Spleen (tissue), 11 donors: ENCODE data around the gene MRPL52. TPM values are rescaled to one million over a fixed set of nuclear protein-coding genes. Genes with fewer than 3 reads are reported as not detected.

Experiments used
- DNase-seq: peaks from one replicate; pipeline ENCODE4 v3.0.0-alpha.2; 2020
- H3K27ac ChIP-seq, 8 donors: fragments of 200-600 bp; sonication (generic) in 7 of 8; 1 replicate in 4 of 8; 2 replicates in 4 of 8; pipeline versions ENCODE4 v1.5.0 to v1.8.0; 2016 to 2021; ENCODE audit warnings: inconsistent platforms in 4 of 8, mild to moderate bottlenecking in 4 of 8, moderate library complexity in 1 of 8
- H3K27me3 ChIP-seq, 7 donors: fragments of 200-600 bp; sonication (generic) in 6 of 7; replicated peaks in 1 of 7; 1 replicate in 4 of 7; 2 replicates in 3 of 7; pipeline versions ENCODE4 v1.5.0 to v1.8.0; 2016 to 2021; ENCODE audit warnings: inconsistent platforms in 3 of 7, mild to moderate bottlenecking in 1 of 7
- H3K36me3 ChIP-seq, 6 donors: fragments of 200-600 bp; sonication (generic) in 5 of 6; 1 replicate in 4 of 6; 2 replicates in 2 of 6; pipeline versions ENCODE4 v1.5.0 to v1.8.0; 2016 to 2021; ENCODE audit warnings: inconsistent platforms in 2 of 6
- H3K4me1 ChIP-seq, 6 donors: fragments of 200-600 bp; sonication (generic) in 5 of 6; 1 replicate in 3 of 6; 2 replicates in 3 of 6; pipeline versions ENCODE4 v1.5.0 to v1.8.0; 2016 to 2021; ENCODE audit warnings: inconsistent platforms in 3 of 6
- H3K4me3 ChIP-seq, 8 donors: fragments of 200-600 bp; sonication (generic) in 7 of 8; 1 replicate in 4 of 8; 2 replicates in 4 of 8; pipeline versions ENCODE4 v1.5.0 to v1.8.0; 2016 to 2021; ENCODE audit warnings: inconsistent platforms in 4 of 8, mild to moderate bottlenecking in 4 of 8, moderate library complexity in 2 of 8
- H3K9me3 ChIP-seq, 8 donors: fragments of 200-600 bp; sonication (generic) in 7 of 8; 1 replicate in 4 of 8; 2 replicates in 4 of 8; pipeline versions ENCODE4 v1.5.0 to v1.8.0; 2016 to 2021; ENCODE audit warnings: inconsistent platforms in 4 of 8
- POLR2A ChIP-seq, 3 donors: fragments of 450-650 bp; IDR thresholded peaks; one replicate each; pipeline ENCODE4 v1.5.1; 2017; ENCODE audit warnings: antibody characterized with exemption in 3 of 3, mild to moderate bottlenecking in 1 of 3
- POLR2AphosphoS5 ChIP-seq, 3 donors: sonication (generic); formaldehyde crosslinking; IDR thresholded peaks; one replicate each; pipeline ENCODE4 v1.5.1; 2017; ENCODE audit warnings: antibody characterized with exemption in 3 of 3
- WGBS, 5 donors: extraction: QIAGEN DNeasy Blood & Tissue Kit in 3 of 5; methylation state at CpG; one replicate each; pipeline versions ENCODE4 v1.1.5 to v1.1.7; 2013 to 2018; 5-methylcytosine and 5-hydroxymethylcytosine counted together
- intact Hi-C: fragments of 100-400 bp; cut with DNase I; formaldehyde crosslinking; loops from one replicate; pipeline ENCODE4 v1.15.0; 2023; ENCODE audit warnings: low total_unique reads
- polyA plus RNA-seq, 3 donors: library from polyadenylated mRNA; stranded (reverse); fragments of 200-250 nt; gene quantifications; one replicate each; pipeline ENCODE4 v1.2.1, GENCODE V29; 2013
- total RNA-seq, 7 donors: library from RNA; depleted of rRNA in 3 of 7; stranded (reverse); fragments of >200 nt in 3 of 7; fragmentation: NEBNext Ultra II Directional in 4 of 7; extraction: Animal tissue kit (Norgen Biotek cat#: 25700) in 4 of 7; gene quantifications; one replicate each; pipeline versions ENCODE4 v1.1.0 to v1.2.1, GENCODE V29; 2016 to 2021
- TF ChIP-seq, protein P1 (sequence below), 11 experiments: fragments of 200-600 bp in 7 of 11; fragments of 450-650 bp in 4 of 11; sonication (generic) in 4 of 11; IDR thresholded peaks in 8 of 11; conservative IDR thresholded peaks in 3 of 11; 1 replicate in 7 of 11; 2 replicates in 4 of 11; pipeline versions ENCODE4 v1.4.0 to v1.8.0; 2016 to 2021; ENCODE audit warnings: antibody characterized with exemption in 11 of 11, inconsistent platforms in 4 of 11, mild to moderate bottlenecking in 1 of 11
- donor health status: healthy with polysubstance abuse.
- donor health status: DM: no; HTN: no; CAD: no; lungs with moderate emphysema.
- donor health status: DM: no; HTN: no; CAD: no.
- donor health status: Bipolar disorder and iron deficiency.
- donor health status: healthy.
- donor health status: DM: no; HTN: no; CAD: no.
- donor health status: DM: yes; HTN: yes; CAD: no.

The MRPL52 gene
- total and polyA plus RNA-seq, 10 donors, result 55.2 to 138 (median 87.0) TPM

DNA sequence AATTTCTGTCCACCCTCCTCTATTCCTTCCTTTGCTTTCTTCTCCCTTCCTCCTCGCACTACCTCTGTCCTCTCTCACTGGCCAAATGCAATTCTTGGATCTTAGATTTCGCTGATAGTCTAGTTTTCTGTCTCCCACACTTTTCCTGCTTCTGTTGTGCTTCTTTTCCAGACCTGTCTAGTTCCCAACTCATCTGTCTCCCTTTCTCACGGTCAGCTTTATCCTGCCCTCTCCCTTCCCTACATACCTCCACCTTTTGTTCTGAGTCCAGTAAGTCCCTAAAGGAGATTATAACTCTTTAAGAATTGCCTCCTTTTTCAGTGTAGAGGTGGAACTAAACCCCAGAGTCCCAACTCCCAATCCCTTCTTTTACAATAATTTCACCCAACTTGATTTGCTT, 5.8 kb downstream of the MRPL52 start:
- peak overlapping the region in 2 of 8 donors; percentile 88 to 91 for H3K27ac ChIP-seq

DNA sequence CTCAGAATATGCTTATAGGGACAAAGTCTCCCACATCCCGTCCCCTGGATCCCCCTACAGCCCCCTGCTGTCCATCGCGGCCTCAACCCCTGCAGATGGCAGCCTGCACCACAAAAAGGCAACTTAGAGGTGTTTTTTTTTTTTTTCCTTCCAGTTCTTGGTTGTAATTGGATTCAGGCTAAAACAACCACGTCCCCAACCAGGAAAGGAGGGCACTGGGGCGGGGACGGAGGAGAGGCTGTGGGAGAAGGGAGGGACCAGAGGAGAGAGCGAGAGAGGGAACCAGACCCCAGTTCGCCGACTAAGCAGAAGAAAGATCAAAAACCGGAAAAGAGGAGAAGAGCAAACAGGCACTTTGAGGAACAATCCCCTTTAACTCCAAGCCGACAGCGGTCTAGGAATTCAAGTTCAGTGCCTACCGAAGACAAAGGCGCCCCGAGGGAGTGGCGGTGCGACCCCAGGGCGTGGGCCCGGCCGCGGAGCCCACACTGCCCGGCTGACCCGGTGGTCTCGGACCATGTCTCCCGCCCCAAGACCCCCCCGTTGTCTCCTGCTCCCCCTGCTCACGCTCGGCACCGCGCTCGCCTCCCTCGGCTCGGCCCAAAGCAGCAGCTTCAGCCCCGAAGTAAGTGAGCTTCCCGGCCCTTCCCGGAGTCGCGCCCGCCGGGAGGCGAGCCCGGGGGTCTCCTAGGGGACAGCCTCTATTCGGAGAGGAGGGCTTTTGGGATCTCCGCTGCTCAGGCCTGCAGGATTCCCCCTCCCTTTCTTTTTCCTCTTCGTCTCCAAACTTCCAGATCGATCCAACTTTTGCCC, 6.8 kb downstream of the MRPL52 start, which contains the start of gene MMP14:
Gene MMP14 (plus strand): TSS at position 285 of the 813 bp plus-strand sequence. CDS start 233 bp downstream, at position 518.
- H3K9me3 ChIP-seq, result no peaks in the 10 kb centered on the region
- H3K4me1 ChIP-seq, result peaks cover 0 to 80% (median 37%) of the 10 kb centered on the region in 6 donors
- peak within 1 kb of the TSS; percentile 72 to 92 (median 88) for H3K27ac ChIP-seq
- peaks cover 0 to 46% (median 21%) of the 10 kb centered on the region in 6 donors for H3K36me3 ChIP-seq
- TF ChIP-seq POLR2A (IDR thresholded peaks at IDR 0.05), result peak in 1 of 3 donors; percentile 32
- TF ChIP-seq POLR2AphosphoS5 (IDR thresholded peaks at IDR 0.05), result peak; percentile 73 to 76 (median 74)
- TF ChIP-seq, protein P1, sequence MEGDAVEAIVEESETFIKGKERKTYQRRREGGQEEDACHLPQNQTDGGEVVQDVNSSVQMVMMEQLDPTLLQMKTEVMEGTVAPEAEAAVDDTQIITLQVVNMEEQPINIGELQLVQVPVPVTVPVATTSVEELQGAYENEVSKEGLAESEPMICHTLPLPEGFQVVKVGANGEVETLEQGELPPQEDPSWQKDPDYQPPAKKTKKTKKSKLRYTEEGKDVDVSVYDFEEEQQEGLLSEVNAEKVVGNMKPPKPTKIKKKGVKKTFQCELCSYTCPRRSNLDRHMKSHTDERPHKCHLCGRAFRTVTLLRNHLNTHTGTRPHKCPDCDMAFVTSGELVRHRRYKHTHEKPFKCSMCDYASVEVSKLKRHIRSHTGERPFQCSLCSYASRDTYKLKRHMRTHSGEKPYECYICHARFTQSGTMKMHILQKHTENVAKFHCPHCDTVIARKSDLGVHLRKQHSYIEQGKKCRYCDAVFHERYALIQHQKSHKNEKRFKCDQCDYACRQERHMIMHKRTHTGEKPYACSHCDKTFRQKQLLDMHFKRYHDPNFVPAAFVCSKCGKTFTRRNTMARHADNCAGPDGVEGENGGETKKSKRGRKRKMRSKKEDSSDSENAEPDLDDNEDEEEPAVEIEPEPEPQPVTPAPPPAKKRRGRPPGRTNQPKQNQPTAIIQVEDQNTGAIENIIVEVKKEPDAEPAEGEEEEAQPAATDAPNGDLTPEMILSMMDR (IDR thresholded peaks at IDR 0.05 in 8 of 11, conservative IDR thresholded peaks at IDR 0.05 in 3 of 11), result peak in 9 of 11 experiments; percentile 3 to 45 (median 28)
- H3K27me3 ChIP-seq, result peaks cover 0 to 25% (median 0%) of the 10 kb centered on the region in 7 donors
- DNase-seq, result peak; percentile 79
- H3K4me3 ChIP-seq, result peak within 1 kb of the TSS; percentile 46 to 79 (median 58)
- intact Hi-C loops, result no loop called here
- 9 to 18% (median 11%) methylated on average over 39 to 46 of the region's 46 CpGs for WGBS, 5 donors

More for the DNA sequence above, 5.8 kb downstream of the MRPL52 start:
- Histone ChIP-seq H3K4me3 (no peak overlapping the region), H3K4me1 (peaks cover 3 to 81% (median 47%) of the 10 kb centered on the region in 6 donors), H3K27me3 (peaks cover 0 to 25% (median 0%) of the 10 kb centered on the region in 7 donors), H3K9me3 (no peaks in the 10 kb centered on the region), H3K36me3 (peaks cover 0 to 44% (median 20%) of the 10 kb centered on the region in 6 donors)
- TF ChIP-seq POLR2A (IDR thresholded peaks at IDR 0.05) (no peak), POLR2AphosphoS5 (IDR thresholded peaks at IDR 0.05) (no peak)
- TF ChIP-seq, protein P1 (IDR thresholded peaks at IDR 0.05 in 8 of 11, conservative IDR thresholded peaks at IDR 0.05 in 3 of 11), result no peak
- intact Hi-C loops, result no loop called here
- WGBS, 5 donors, result 84 to 95% (median 92%) methylated on average over 3 of the region's 3 CpGs
- DNase-seq, result no peak

DNA sequence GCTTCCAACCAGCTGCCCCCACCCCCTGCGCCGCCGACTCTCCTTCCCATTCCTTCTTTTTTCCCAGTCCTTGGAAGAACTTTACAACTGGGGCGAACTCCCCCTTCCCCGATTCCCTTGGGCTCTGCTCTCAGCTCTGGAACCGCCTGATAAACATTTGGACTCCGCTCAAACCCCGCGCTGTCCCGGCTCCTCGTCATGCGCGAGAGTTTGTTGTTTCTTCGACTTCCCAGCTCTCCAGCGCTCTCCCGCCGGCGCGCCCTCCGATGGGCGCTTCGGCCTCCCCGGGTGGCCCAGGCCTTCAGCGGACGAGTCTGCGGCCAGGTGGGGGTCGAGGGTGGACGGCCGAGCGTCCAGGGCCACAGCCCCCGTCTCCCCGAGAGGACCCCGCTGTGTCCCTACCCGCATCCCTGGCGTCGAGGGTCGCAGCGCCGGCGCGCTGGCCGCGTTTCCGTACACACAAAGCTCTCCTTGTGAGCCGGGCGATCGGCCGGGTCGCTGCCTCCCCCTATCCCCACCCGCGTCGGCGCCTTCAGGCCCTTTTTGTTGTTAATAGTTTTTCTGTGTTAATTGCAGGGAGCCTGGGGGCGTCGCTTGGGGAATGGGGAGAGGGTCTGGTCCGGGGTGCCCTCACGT, 7.5 kb downstream of the MRPL52 start:
- WGBS, 5 donors, result 4 to 20% (median 6%) methylated on average over 55 to 57 of the region's 57 CpGs
- Histone ChIP-seq H3K4me3 (peak overlapping the region; percentile 46 to 79 (median 58)), H3K36me3 (peaks cover 0 to 46% (median 23%) of the 10 kb centered on the region in 6 donors), H3K27me3 (peaks cover 0 to 25% (median 0%) of the 10 kb centered on the region in 7 donors), H3K9me3 (no peaks in the 10 kb centered on the region), H3K4me1 (peaks cover 0 to 80% (median 37%) of the 10 kb centered on the region in 6 donors), H3K27ac (peak overlapping the region; percentile 72 to 92 (median 88))
- intact Hi-C loops, result no loop called here
- peak; percentile 83 for DNase-seq
- TF ChIP-seq, protein P1 (IDR thresholded peaks at IDR 0.05 in 8 of 11, conservative IDR thresholded peaks at IDR 0.05 in 3 of 11), result no peak
- TF ChIP-seq POLR2A (IDR thresholded peaks at IDR 0.05), result no peak
- peak in 2 of 3 donors; percentile 43 to 53 for TF ChIP-seq POLR2AphosphoS5 (IDR thresholded peaks at IDR 0.05)
